ENCODE measurements around the gene TMEM62.

- TF ChIP-seq CTCF (IDR thresholded peaks at IDR 0.05) (no peak), EZH2 (IDR thresholded peaks at IDR 0.05; ENCODE audit: borderline replicate concordance, insufficient read depth, low read depth, low read length, poor library complexity, severe bottlenecking) (no peak)
Observed at GRCh38 chr15:43091859-43092258, 41.5 kb upstream of the TMEM62 start.

Measured in B cell (primary cell).